ENCODE results near the gene PRRT2.
A peak's percentile ranks its signal among the peaks of the same experiment; 100 is the strongest.

The PRRT2 gene

GRCh38 chr16:29835926-29836325, 23.9 kb downstream of the PRRT2 start:
- no peak for DNase-seq

GRCh38 chr16:29836623-29837022, 24.6 kb downstream of the PRRT2 start:
- DNase-seq: no peak

GRCh38 chr16:29837841-29838240, 25.8 kb downstream of the PRRT2 start:
- DNase-seq: no peak

- DNase-seq: no peak
Observed at GRCh38 chr16:29839822-29840221, 27.8 kb downstream of the PRRT2 start.

- no peak for DNase-seq
Observed at GRCh38 chr16:29840240-29840639, 28.2 kb downstream of the PRRT2 start.

- DNase-seq: no peak
Observed at GRCh38 chr16:29841631-29842030, 29.6 kb downstream of the PRRT2 start.

GRCh38 chr16:29842732-29843346, 30.8 kb downstream of the PRRT2 start:
- no peak for DNase-seq

GRCh38 chr16:29843931-29844330, 31.9 kb downstream of the PRRT2 start:
- DNase-seq: no peak

- DNase-seq: no peak
Observed at GRCh38 chr16:29844575-29845331, 32.8 kb downstream of the PRRT2 start.

GRCh38 chr16:29845656-29846055, 33.7 kb downstream of the PRRT2 start:
- DNase-seq: no peak

GRCh38 chr16:29848420-29849297, 36.7 kb downstream of the PRRT2 start:
- peak; percentile 80 to 82 for DNase-seq

- DNase-seq: no peak
Observed at GRCh38 chr16:29849505-29849904, 37.5 kb downstream of the PRRT2 start.

GRCh38 chr16:29850998-29851397, 39.0 kb downstream of the PRRT2 start:
- no peak for DNase-seq

GRCh38 chr16:29852654-29853053, 40.7 kb downstream of the PRRT2 start:
- DNase-seq: no peak

- no peak for DNase-seq
Observed at GRCh38 chr16:29854520-29855100, 42.6 kb downstream of the PRRT2 start.

- DNase-seq: no peak
Observed at GRCh38 chr16:29857133-29857760, 45.3 kb downstream of the PRRT2 start.

- no peak for DNase-seq
Observed at GRCh38 chr16:29858149-29858849, 46.3 kb downstream of the PRRT2 start.

- DNase-seq: no peak
Observed at GRCh38 chr16:29858974-29859373, 47.0 kb downstream of the PRRT2 start.

- DNase-seq: no peak
Observed at GRCh38 chr16:29860218-29860617, 48.2 kb downstream of the PRRT2 start.

- DNase-seq: no peak
Observed at GRCh38 chr16:29862383-29862883, 50.4 kb downstream of the PRRT2 start.

- peak; percentile 95 to 96 for DNase-seq
Observed at GRCh38 chr16:29862884-29863668, 51.1 kb downstream of the PRRT2 start, which contains the start of gene CDIPT. TSS of gene CDIPT (minus strand) at chr16:29863226. CDS start at chr16:29862857, 369 bp downstream.
